Thyroid gland (tissue), 4 donors: ENCODE results near the gene VWA5B2.

Experiments
- CTCF ChIP-seq, 6 experiments: fragments of 200-600 bp in 3 of 6; fragments of 450-650 bp in 3 of 6; sonication (generic) in 3 of 6; IDR thresholded peaks; one replicate each; pipeline ENCODE4 v1.5.1; 2016 to 2019; ENCODE audit warnings: antibody characterized with exemption in 6 of 6, mild to moderate bottlenecking in 2 of 6, inconsistent platforms in 1 of 6, moderate library complexity in 1 of 6
- POLR2A ChIP-seq, 2 donors: fragments of 450-650 bp; IDR thresholded peaks; one replicate each; pipeline ENCODE4 v1.6.1; 2017; ENCODE audit warnings: antibody characterized with exemption in 2 of 2, mild to moderate bottlenecking in 2 of 2, moderate library complexity in 1 of 2

DNA sequence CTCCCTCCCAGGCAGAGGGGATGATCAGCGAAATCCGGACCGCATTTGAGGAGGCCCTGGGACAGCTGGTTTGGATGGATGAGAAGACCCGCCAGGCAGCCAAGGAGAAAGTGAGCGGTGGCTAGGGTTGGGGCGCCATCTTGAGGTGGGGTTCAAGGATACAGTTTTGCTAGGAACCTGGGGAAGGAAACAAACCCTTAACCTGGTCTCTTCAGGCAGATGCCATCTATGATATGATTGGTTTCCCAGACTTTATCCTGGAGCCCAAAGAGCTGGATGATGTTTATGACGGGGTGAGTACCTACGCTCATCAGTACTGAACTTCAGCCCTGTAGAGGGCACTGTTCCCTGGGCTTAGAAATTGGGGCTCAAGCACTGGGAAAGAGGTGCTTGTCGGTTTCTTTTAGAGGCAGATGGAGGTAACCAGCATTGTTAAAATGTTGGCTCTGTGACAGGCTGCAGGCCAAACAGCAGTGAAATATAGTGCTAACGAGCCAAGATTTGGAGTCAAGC is 60.1 kb downstream of the VWA5B2 start:
- TF ChIP-seq CTCF (IDR thresholded peaks at IDR 0.05) (peak in 4 of 6 experiments; percentile 41 to 67 (median 54)), POLR2A (IDR thresholded peaks at IDR 0.05) (no peak)
